HG02885 (cell line): ENCODE results near the gene HIVEP1.

Experiments
- ATAC-seq: cut with Tn5 transposase; IDR thresholded peaks from one replicate; pipeline ENCODE4 v1.9.1; 2021; ENCODE audit warnings: mild to moderate bottlenecking; ENCODE audit not compliant: unreplicated experiment, poor library complexity

HIVEP1 gene

GRCh38 chr6:11989386-11989785, 22.7 kb upstream of the HIVEP1 start:
- ATAC-seq: no peak

- no peak for ATAC-seq
These were observed 20.0 kb upstream of the HIVEP1 start for GRCh38 chr6:11992086-11992485.

- no peak for ATAC-seq
These were observed 17.1 kb upstream of the HIVEP1 start for GRCh38 chr6:11994875-11995461.

- ATAC-seq: no peak
These were observed 15.4 kb upstream of the HIVEP1 start for GRCh38 chr6:11996751-11997150.

GRCh38 chr6:11999246-11999645, 12.9 kb upstream of the HIVEP1 start:
- no peak for ATAC-seq

- no peak for ATAC-seq
These were observed 11.9 kb upstream of the HIVEP1 start for GRCh38 chr6:12000174-12000573.

GRCh38 chr6:12001004-12001705, 11.0 kb upstream of the HIVEP1 start:
- ATAC-seq: no peak

- no peak for ATAC-seq
These were observed 10.2 kb upstream of the HIVEP1 start for GRCh38 chr6:12001706-12002435.

- no peak for ATAC-seq
These were observed 4.6 kb upstream of the HIVEP1 start for GRCh38 chr6:12007473-12007872.

GRCh38 chr6:12007887-12008286, 4.2 kb upstream of the HIVEP1 start:
- ATAC-seq: no peak

- peak; percentile 38 for ATAC-seq
These were observed 3.5 kb upstream of the HIVEP1 start for GRCh38 chr6:12008366-12009179.

GRCh38 chr6:12009180-12009685, 2.9 kb upstream of the HIVEP1 start:
- no peak for ATAC-seq

- no peak for ATAC-seq
These were observed 2.1 kb upstream of the HIVEP1 start for GRCh38 chr6:12009876-12010634.

- ATAC-seq: peak; percentile 27
These were observed 1.4 kb upstream of the HIVEP1 start for GRCh38 chr6:12010635-12011275.

- ATAC-seq: peak; percentile 65
These were observed 655 bp upstream of the HIVEP1 start for GRCh38 chr6:12011276-12012037.

GRCh38 chr6:12012558-12013306, 620 bp downstream of the HIVEP1 start:
- no peak for ATAC-seq

GRCh38 chr6:12013307-12013719, 1.2 kb downstream of the HIVEP1 start:
- no peak for ATAC-seq
